ENCODE results near the gene FAM219B.
"Not testable (repeated sequence)": the region's sequence is repeated elsewhere in the genome, so short reads cannot be mapped to it uniquely, and the experiment has no call there.

Gene FAM219B, protein sequence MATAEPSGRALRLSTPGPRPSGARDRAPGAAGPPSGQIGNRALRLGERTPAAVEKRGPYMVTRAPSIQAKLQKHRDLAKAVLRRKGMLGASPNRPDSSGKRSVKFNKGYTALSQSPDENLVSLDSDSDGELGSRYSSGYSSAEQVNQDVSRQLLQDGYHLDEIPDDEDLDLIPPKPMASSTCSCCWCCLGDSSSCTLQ

DNA sequence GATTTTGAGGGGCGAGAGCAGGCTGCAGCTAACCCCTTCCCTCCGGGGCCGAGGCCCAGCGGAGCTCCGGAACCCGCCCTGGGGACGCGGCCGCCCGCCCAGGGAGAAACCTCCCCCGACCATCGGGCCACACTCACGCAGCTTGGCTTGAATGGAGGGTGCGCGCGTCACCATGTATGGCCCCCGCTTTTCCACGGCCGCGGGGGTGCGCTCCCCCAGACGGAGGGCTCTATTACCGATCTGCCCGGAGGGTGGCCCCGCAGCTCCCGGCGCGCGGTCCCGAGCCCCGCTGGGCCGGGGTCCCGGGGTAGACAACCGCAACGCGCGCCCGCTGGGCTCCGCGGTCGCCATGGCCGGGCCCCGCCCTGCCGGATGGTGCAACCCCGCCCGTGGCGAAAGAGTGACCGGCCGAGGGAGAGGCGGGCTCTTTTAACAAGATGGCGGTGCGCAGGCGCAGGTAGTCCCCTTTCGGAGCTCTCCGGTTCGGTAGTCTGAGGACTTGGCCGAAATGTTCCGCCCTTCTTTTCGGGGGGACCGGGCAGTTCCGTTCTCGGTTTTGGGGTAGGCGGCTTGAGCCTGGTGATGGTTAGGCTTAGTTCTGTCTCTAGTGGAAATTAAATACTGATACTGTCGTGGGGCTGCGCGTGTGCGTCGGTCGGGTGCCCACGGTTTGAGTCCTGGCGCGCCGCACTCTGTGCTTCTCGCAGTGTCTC, at the start of gene FAM219B:
Gene FAM219B, minus strand, starts transcription at position 402 of the 713 bp plus-strand sequence. Its CDS starts 51 bp downstream, at position 351.
- DNase-seq (ENCODE audit: low spot score): peak; percentile 96

DNA sequence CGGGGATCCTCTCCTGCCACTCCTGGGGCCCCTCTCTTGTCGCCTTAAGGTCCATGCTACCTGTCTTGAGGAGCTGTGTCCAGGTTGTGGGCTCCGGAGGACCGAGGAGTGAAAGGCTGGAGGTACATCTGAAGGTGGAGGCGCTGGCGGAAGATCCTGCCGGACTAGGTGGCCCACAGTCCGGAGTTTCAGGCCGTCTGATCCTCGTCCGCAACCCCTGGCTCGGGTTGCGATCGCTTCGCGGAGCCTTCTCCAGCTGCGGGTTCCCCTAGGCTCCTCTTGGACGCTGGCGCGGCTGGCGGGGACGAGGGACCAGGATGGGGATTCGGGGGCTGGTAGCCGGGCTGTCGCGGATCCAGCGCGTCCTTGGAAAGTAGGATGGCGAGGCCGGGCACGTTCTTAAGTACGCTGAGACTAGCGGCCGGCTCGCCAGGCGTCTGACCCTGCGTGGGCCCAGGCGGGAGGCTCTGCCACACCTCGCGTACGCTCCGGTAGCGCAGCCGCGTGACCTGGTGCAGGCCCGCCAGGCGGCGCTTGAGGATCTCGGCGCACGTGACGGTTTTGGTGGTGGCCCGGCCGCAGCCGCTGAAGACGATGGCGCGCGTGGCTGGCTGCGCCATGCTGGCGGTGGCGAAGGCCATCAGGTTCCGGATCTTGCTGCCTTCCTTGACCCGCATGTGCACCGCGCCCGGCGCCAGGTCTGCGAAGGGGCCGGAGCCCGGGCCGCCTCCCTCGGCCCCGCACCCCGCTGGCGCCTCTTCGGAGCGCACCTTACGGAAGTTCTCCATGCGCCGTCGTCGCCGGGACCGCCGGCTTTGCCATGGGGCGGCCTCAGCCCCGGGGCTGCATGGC, 49.4 kb upstream of the FAM219B start:
- peak; percentile 91 for DNase-seq (ENCODE audit: low spot score)

DNA sequence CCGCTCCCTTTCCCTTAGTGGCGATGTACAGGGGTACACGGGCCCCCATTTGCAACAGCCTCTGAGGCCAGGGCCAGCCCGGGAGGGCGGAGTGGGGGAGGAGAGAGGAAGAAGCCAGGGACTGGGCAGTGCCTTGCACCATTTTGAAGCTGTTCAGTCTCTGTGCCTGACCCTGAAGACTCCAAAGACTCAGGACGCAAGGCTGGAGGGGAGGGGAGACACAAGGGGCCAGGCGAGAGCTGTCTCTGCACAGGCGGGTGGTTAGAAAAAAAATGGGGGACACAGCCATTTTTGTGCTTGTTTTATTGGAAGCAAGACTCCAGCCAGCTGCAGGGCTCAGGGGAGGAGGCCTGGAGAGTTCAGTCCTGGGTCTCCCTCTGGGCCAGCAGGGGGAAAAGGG, 48.4 kb upstream of the FAM219B start:
- DNase-seq (ENCODE audit: low spot score): no peak

DNA sequence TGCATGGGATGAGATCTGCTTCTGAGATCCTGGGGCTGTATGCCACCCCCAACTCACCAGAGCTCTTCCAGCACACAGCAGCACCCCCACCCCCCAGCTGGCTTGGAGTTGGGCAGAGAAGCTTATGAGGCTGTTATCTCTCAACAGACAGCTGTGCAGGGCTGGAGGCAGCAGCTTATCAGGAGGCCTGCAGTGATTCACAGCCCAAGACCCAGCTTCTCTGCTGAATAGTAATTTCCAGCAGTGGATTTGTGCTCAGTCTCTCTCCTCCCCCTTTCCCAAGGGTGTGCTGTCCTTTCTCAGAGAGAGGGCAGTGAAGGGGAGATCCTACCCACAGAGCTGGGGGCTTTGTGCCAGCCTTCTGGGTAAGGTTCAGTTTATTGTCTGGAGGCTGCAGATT, 47.9 kb upstream of the FAM219B start:
- no peak for DNase-seq (ENCODE audit: low spot score)

DNA sequence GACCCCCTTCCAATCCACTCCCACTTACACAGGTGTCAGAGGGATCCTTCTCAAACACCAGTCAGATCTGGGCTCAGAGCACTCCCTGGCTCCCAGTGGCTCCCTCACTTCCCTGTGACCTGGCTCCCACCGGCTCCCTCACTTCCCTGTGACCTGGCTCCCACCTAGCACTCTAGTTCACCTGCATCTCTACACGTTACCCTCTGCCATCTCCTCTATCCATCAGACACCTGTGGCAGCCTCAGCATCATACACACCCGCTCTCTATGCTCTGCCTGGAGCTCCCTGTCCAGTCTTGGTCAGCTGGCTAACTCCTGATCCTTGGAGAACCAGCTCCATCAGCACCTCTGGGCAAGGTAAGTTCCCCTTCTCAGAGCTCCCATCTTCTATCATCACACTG, 44.4 kb upstream of the FAM219B start:
- no peak for DNase-seq (ENCODE audit: low spot score)

DNA sequence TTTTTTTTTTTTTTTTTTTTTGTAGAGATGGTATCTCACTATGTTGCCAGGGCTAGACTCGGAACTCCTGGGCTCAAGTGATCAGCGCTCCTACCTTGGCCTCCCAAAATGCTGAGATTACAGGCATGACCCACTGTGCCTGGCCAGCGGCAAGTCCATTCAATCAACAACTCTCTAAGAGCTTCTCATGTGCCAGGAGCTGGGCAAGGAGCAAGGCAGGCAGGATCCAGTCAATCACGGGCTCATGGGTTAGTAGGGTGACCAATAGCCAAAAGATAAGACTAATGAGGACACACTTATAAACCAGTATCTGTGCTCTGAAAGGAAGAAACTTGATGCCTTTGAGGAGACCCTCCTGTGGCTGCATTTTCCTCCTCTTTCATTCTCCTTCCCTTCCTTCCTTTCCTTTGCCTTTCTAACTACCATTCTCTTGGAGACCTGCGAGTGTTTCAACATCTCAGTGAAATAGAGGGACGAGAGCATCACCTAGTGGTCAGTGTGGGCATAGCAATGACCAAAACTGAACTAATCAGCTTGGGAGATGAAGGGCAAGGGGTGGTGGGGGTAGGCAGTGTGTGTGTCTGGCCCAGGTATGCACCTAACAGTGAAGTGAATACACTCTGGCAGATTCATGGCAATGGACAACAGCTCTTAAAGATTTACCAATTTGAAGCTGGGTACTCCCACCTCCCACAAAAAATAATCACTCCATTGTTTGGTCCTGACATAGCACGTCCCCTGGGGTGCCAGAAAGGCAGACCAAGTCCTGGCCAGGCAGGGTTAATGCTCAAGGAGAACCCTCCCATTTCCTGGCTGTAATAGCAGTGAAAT, 43.6 kb upstream of the FAM219B start:
- peak; percentile 74 for DNase-seq (ENCODE audit: low spot score)

DNA sequence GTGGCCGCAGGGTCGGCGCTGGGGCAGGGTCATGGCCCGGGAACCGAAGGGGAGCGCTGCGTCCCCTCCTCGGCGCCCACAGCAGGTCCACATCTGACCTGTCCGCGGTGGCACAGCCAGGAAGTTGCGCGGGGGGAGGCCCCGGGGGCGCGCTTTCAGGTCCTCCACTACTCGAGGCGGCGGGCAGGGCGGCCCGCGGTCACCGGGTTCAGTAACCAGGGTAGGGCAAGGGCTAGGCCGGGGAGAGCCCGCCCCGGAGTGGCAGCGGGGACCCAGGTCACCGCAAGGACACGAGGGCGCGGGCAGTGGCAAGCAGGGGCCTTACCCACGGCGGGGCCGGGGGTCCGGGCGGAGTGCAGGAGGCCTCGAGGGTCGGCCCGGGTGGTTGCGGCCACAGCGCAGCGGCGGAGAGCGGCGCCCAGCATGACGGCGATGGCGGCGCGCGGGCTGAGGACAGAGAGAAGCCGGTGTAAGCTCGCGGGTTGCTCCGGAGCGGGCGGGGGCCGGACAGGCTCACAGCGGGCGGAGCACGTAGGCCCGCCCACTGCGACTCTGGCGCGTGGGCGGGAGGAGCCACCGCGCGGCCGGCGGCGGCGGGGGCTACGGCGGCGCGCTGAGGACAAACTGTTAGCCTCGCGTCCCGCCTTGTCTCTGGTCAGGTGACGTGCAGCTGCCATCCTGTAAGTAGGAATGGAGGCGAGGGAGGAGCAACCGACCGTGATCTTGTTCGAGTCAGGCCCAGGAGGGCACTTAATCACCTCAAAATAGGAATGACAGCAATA, 31.1 kb upstream of the FAM219B start, which contains the start of gene COX5A:
Gene COX5A, minus strand, starts transcription at position 484 of the 782 bp plus-strand sequence. Its CDS starts 59 bp downstream, at position 425.
- DNase-seq (ENCODE audit: low spot score): peak; percentile 99

DNA sequence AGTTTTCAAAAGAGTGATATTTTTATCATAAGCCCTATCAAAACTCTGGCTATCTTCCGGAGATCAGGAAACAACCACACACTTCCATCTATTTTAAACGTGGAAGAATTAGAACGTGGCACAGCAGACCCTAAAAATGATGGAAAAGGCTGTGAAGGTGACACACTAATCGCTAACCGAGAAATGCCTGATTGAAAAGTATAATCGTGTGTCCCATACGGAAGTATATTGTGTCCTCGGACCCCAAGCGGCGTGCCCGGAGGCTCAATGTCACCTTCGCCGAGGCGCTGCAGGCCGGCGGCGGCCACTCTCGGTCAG, 30.6 kb upstream of the FAM219B start:
- no peak for DNase-seq (ENCODE audit: low spot score)

DNA sequence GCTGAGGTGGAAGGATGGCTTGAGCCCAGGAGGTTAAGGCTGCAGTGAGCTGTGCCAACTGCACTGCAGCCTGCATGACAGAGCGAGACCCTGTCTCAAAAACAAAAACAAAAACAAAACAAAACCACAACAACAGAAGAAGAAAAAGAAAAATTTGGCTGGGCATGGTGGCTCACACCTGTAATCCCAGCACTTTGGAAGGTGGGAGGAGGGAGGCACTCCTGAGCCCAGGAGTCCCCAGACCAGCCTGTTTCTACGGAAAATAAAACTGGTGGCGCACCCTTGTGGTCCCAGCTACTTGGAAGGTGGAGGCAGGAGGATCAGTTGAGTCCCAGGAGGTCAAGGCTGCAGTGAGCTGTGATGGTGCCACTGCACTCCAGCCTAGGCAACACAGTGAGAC, 28.5 kb upstream of the FAM219B start:
- not testable (repeated sequence) for DNase-seq (ENCODE audit: low spot score)

DNA sequence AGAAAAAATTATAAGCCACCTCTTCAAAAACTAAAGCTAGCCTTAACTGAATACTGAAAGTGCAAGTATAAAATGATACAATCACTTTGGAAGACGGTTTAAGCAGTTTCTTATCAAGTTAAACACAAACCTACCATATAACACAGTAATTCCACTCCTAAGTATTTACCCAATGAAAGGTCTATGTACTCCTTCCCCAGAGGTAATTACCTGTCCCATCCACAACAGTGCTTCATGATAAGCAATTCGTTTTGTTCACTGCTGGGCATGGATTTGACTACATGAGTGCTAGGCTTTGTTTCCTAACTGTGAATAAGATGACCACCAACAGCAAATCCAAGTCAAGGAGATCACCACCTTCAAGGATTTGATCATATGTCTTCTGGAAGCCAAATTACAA, 26.9 kb upstream of the FAM219B start:
- no peak for DNase-seq (ENCODE audit: low spot score)

DNA sequence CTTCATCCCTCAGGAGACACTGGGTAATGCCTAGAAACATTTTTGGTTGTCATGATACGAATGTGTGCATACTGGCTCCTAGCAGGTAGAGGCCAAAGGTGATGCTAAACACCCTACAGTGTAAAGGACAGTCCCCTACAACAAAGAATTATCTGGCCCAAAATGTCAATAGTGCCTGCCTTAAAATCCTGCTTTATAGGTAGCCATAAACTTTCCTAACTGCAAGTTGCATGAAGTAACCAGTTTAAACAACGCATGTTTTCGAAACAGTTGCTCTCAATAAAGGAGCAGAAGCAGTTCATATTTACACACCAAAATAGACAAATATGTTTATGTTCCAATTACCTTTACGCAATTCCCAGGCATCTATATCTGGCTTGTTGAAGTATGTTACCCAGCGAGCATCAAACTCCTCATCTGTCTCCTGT, 22.1 kb upstream of the FAM219B start:
- no peak for DNase-seq (ENCODE audit: low spot score)

DNA sequence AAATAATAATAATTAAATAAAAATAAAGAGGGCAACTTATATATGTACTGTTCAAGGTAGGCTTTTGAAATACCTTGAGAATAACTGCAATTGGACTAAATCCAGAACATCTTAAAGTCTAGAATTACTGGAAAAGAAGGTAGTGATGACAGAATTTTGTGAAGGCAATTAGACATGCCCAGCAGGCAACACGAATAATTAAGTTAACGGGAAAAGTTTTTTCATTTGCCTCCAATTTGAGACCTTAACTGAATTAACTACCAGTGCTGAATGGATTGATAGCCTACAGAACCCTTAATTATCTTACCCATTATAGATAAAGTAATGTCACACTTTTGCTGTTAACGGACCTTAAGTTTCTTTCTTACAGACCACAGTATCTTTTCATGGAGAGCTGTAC, 17.9 kb upstream of the FAM219B start:
- no peak for DNase-seq (ENCODE audit: low spot score)

DNA sequence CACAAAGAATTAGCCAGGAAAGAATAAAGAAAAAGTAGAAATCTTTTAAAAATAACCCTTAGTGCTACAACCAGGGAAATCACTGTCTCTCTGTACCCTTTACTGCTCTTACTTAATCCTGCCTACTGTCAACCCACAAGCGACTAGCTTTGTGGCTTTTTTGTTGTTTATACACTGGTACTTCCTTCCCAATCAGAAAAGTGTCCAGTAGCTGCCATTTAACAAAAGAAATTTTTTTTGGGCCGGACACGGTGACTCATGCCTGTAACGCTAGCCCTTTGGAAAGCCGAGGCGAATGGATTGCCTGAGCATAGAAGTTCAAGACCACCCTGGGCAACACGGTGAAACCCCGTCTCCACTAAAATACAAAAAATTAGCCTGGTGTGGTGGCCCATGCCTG, 13.8 kb upstream of the FAM219B start:
- no peak for DNase-seq (ENCODE audit: low spot score)

DNA sequence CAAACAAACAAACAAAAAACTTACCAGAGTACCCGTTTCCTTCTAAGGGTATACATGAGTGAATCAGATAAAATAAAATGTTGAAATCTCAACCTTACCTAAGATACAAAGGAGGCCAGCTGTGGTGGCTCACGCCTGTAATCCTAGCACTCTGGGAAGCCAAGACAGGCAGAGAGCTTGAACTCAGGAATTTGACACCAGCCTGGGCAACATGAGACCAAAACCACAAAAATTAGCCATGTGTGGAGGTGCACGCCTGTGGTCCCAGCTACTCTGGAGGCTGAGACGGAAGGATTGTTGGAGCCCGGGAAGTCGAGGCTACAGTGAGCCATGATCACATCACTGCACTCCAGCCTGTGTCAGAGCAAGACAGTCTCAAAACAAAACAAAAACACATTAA, 11.0 kb upstream of the FAM219B start:
- DNase-seq (ENCODE audit: low spot score): no peak

DNA sequence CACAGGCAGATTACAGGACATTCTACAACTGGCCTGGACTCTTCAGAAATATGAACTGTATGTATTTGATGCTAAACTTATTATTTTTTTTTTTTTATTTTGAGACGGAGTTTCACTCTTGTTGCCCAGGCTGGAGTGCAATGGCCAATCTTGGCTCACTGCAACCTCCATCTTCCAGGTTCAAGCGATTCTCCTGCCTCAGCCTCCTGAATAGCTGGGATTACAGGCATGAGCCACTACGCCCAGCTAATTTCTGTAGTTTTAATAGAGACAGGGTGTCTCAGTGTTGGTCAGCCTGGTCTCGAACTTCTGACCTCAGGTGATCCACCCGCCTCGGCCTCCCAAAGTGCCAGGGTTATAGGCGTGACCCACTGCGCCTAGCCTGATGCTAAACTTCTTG, 7.1 kb upstream of the FAM219B start:
- DNase-seq (ENCODE audit: low spot score): not testable (repeated sequence)

DNA sequence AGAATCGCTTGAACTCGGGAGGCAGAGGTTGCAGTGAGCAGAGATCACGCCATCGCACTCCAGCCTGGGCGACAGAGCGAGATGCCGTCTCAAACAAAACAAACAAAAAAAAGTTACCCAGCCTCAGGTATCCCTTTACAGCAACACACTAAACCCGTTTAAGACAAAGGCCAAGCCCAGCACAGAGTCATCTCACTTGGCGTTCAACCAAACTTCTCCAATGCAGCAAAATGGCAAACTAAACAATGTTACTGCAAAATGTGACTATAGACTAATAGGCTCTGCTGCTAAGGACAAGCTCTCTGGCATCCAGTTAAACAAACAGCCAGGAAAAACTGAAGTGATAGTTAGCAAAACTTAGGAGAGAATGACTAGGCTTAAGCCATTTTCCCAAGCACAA, 6.4 kb upstream of the FAM219B start:
- DNase-seq (ENCODE audit: low spot score): no peak

DNA sequence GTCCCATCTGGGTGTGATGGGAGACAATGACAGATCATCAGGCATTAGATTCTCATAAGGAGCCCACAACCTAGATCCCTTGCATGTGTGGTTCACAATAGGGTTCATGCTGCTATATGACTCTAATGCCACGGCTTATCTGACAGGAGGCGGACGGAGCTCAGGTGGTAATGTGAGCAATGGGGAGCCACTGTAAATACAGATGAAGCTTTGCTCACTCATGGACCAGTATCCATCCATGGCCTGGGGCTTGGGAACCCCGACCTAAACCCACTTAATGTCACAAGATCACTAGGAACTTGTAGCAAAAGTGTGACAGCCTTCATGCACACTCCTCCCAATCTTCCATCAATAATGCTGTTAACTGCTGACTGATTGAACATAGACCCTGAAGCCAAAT, 2.0 kb upstream of the FAM219B start:
- DNase-seq (ENCODE audit: low spot score): no peak

DNA sequence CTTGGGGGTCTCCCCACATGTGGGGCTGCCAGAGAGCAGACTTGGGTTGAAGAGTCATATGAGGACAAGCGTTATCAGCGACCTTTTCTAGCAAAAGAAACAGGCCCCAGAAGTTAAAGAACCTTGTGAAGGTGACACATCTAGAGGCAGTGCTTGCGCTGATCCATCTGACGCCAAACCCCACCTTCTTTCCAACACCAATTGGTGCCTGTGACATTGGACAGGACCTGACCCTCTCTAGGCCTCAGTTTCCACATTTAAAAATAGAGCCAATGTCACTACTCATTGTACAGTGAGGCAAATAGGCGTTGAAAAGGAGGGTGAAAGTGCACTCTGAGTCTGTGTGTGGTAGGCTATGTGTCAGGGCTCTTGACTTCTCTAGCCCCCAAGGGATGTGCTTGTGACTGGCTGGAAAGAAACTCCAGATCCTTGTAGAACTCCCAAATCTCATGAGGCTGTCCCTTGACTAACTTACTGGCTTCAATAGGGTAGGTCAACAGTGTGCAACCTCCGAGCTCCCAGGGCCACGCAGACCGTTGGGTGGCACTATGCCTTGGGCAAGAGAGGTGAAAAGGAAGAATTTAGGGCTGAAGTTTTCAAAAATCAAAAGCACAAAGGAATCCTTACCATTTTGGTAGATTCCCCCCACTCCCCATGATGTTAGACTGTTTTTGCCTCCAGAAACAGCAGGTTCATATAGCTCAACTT, 666 bp upstream of the FAM219B start:
- DNase-seq (ENCODE audit: low spot score): no peak

DNA sequence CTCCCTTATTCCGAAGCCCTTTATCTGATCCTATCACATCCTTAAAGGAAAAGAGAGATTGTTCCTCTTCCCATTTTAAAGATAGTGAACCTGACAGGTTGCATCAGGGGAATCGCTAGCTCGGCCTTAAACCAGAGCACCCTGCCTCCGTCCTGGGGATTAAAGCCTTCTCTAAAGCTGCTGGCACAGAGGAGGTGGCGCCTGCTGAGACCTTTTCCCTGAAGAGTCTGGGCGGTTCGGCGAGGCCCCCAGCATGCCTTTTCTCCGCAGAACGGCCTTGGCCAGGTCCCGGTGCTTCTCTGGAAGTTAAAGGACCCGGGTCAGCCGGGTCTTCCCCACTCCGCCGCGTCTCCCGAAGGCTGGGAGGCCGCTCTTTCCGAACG, 593 bp downstream of the FAM219B start:
- peak; percentile 37 for DNase-seq (ENCODE audit: low spot score)

DNA sequence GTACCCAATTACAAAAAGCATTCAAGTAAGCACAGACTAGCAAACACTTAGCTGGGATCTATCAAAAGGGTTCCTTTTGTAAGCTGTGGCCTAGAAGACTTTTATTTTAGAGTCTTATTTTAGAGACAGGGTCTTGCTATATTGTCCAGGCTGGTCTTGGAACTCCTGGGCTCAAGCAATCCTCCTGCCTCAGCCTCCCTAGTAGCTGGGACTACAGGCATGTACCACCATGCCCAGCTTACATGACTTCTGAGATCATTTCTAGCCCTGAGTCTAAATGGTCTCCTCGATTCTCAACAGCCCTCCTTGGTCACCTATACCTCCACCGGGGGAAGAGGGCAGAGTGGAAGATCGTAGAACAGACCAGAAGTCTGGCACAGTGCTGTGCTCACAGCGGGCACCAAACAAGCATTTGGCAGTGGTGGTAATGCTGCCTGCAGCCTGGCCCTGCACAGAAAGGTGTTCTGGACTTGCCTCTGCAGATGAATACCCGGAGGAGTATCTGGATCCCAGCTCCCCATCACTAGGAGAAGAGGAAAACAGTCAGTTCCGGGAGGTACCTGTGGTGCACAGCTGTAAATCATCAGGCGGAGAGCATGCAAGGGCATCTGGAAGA, 2.4 kb downstream of the FAM219B start:
- DNase-seq (ENCODE audit: low spot score): no peak

Data from LoVo (cell line).